Lower lobe of right lung (tissue), 2 donors: Measurements from ENCODE around the gene SLC19A1. TPM values are rescaled to one million over a fixed set of nuclear protein-coding genes. Genes with fewer than 3 reads are reported as not detected.

Source experiments
- ATAC-seq, 2 donors: fragments of 200-7000 bp; cut with Tn5 transposase; one replicate each; pipeline ENCODE4 v1.9.1; 2020 to 2022; ENCODE audit warnings: mild to moderate bottlenecking in 2 of 2, moderate library complexity in 2 of 2
- DNase-seq: peaks from one replicate; pipeline ENCODE4 v3.0.0-alpha.2; 2020
- H3K27ac ChIP-seq: fragments of 200-600 bp; one replicate; pipeline ENCODE4 v1.8.0; 2022
- H3K27me3 ChIP-seq: fragments of 200-600 bp; one replicate; pipeline ENCODE4 v1.8.0; 2022; ENCODE audit warnings: low read depth
- H3K36me3 ChIP-seq: fragments of 200-600 bp; one replicate; pipeline ENCODE4 v1.8.0; 2022; ENCODE audit warnings: mild to moderate bottlenecking
- H3K4me1 ChIP-seq: fragments of 200-600 bp; one replicate; pipeline ENCODE4 v1.8.0; 2022
- H3K4me3 ChIP-seq: fragments of 200-600 bp; one replicate; pipeline ENCODE4 v1.8.0; 2022; ENCODE audit warnings: mild to moderate bottlenecking
- H3K9me3 ChIP-seq: fragments of 200-600 bp; one replicate; pipeline ENCODE4 v1.8.0; 2022
- intact Hi-C: fragments of 100-400 bp; cut with DNase I; formaldehyde crosslinking; loops from one replicate; pipeline ENCODE4 v1.11.0; 2022
- total RNA-seq: library from RNA; stranded (reverse); fragmentation: NEBNext Ultra II Directional; extraction: Animal tissue kit (Norgen Biotek cat#: 25700); gene quantifications from one replicate; pipeline ENCODE4 v1.2.1, GENCODE V29; 2021
- TF ChIP-seq, protein P1 (sequence below): fragments of 200-600 bp; IDR thresholded peaks from one replicate; pipeline ENCODE4 v1.8.0; 2022; ENCODE audit warnings: antibody characterized with exemption, mild to moderate bottlenecking
- donor health status: DM: no; HTN: yes; CAD: no; lungs with severe emphysema.

The SLC19A1 gene
- total RNA-seq, 1 donor from 2014 or later, result 50.7 TPM

DNA sequence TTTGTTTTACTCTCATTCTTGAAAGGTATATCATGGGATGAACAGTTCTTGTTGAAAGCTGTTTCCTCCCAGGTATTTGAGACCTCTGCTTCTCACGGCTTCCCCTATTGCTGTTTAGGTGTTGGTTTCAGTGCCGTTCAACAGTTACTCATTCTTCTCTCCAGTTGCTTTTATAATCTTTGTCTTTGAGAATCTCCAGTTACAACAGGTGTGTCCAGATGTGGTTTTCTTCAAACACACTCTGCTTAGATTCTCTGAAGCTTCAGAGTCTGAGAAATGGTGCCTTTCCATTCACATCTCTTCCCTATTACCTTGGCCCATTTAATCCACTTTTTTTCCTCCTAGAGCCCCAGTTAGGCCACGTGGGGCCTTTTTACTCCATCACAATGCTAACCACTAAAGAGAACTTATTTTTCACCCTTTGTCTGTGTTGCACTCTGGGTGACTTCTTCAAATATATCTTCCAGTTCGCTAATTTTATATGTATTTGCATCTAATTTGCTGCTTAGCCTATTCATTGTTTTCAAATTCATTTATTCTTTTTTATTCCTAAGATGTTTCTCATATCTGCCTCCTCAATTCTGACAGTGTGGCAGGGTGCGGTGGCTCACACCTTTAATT lies 46.7 kb upstream of the SLC19A1 start:
- Histone ChIP-seq H3K36me3 (no peaks in the 10 kb centered on the region), H3K9me3 (peaks cover 18% of the 10 kb centered on the region), H3K27ac (no peak overlapping the region), H3K4me3 (no peak overlapping the region), H3K27me3 (peaks cover 16% of the 10 kb centered on the region), H3K4me1 (peaks cover 16% of the 10 kb centered on the region)
- no peak for DNase-seq
- no peak for ATAC-seq
- TF ChIP-seq, protein P1, sequence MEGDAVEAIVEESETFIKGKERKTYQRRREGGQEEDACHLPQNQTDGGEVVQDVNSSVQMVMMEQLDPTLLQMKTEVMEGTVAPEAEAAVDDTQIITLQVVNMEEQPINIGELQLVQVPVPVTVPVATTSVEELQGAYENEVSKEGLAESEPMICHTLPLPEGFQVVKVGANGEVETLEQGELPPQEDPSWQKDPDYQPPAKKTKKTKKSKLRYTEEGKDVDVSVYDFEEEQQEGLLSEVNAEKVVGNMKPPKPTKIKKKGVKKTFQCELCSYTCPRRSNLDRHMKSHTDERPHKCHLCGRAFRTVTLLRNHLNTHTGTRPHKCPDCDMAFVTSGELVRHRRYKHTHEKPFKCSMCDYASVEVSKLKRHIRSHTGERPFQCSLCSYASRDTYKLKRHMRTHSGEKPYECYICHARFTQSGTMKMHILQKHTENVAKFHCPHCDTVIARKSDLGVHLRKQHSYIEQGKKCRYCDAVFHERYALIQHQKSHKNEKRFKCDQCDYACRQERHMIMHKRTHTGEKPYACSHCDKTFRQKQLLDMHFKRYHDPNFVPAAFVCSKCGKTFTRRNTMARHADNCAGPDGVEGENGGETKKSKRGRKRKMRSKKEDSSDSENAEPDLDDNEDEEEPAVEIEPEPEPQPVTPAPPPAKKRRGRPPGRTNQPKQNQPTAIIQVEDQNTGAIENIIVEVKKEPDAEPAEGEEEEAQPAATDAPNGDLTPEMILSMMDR, result no peak
- intact Hi-C loops, result no loop called here

DNA sequence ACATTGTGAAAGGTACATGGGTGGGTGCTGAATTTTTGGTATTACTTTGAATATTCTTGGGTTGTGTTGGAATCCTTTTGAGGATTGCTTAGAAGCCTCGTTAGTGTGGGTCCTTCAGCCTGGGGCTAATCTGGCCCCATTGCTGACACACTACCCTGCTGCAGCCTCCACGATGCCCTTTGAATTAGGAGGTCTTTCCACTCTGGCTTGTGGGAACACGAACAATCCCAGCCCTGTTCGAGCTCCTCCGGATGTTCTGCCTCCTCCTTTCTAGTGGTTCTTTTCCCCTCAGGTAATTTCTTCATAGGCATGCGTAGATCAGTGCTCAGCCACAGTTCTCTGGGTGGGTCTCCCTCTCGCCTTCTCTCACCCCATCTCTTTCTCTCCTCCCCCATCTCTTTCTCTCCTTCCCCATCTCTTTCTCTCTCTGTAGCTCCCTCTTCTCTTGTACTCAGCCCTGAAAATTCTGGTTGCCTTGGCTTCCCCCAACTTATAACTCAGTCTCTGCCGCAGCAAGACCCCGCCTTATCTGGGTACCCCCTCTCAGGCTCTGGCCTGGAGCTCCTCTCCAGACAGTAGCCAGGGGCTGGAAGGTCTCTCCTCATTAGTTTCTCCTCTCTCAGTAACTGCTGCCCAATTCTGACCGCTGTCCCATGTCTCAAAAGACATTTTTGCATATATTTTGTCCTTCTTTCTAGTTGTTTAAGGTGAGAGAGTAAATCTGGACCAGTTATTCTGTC lies 46.0 kb upstream of the SLC19A1 start:
- Histone ChIP-seq H3K27ac (no peak overlapping the region), H3K4me3 (no peak overlapping the region), H3K27me3 (peaks cover 16% of the 10 kb centered on the region), H3K4me1 (peaks cover 16% of the 10 kb centered on the region), H3K9me3 (peaks cover 18% of the 10 kb centered on the region), H3K36me3 (no peaks in the 10 kb centered on the region)
- intact Hi-C loops, result no loop called here
- no peak for DNase-seq
- ATAC-seq, result no peak
- TF ChIP-seq, protein P1, result no peak

DNA sequence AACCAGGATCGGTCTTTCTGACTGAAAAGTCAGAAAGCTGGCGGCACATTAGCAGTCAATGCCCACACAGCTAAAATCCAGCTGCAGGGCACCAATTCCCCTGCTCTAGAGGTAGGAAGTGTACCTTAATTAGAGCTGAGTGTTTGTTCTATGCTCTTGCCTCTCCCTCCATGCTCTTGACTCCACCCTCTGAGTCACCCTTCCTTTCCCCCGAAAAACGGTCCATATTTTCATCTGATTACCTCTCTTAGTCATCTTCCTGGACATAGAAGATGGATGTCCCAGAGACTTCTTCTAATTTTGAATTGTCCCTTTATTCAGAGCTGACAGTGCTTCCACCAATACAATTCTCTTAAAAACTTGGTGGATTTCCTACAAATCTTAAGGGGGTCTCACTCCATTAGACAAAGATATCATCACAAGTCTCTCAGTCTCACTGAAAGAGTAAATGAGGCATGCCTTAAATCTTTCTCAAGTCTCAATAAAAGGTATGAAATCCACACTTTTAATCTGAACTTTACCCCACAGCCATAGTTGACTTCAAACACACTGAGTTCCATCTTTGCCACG lies 44.1 kb upstream of the SLC19A1 start:
- intact Hi-C loops, result no loop called here
- H3K4me1 ChIP-seq, result peaks cover 16% of the 10 kb centered on the region
- H3K36me3 ChIP-seq, result no peaks in the 10 kb centered on the region
- no peak overlapping the region for H3K27ac ChIP-seq
- TF ChIP-seq, protein P1, result no peak
- DNase-seq (no peak), ATAC-seq (no peak)
- peaks cover 18% of the 10 kb centered on the region for H3K9me3 ChIP-seq
- H3K4me3 ChIP-seq, result no peak overlapping the region
- H3K27me3 ChIP-seq, result peaks cover 16% of the 10 kb centered on the region

DNA sequence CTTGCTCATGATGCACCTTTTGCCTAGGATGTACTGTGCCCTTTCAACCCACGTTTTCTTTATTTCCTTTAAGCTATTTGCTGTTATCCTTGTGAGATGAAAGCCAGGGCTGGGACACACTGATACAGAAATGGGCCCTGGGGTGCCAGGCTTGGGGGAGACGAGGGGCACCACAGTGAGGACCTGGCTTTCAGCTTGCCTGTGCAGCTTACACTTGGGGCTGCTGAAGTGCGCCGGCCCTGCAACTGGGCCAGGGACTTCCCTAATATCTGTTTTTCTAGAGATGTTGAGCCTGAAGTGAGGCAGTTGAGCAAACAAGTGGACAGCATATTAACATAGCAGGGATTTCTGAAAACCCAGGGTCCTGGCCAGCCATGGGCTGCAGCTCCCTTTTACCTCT lies 42.5 kb upstream of the SLC19A1 start:
- intact Hi-C loops, result no loop called here
- peak in 1 of 2 donors; percentile 72 for ATAC-seq

DNA sequence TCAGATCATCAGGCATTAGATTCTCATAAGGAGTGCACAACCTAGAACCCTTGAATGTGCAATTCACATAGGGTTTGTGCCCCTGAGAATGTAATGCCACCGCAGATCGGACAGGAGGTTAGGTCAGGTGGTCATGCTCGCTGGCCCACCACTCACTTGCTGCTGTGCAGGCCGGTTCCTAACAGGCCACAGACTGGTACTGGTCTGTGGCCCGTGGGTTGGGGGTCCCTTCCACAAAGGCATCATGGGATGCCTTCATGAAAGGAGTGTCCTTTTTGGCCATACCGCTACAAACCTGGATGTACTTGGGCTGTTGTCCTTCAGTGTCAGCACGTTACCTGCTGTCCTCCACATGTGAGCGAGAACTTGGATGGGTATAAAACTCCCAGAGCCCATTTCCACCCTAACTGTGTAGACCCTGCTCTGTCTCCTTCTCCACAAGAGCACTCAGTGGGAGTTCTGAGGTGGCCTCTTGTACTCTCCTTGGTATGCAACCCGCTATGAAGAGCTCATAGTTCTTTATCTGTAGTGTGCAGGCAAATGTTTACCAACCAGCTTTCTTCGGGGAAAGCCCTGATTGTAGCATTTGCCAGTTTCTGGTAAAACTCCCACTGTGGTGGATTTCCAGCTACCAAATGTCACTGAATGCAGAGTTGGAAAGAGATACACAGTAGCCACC lies 41.7 kb upstream of the SLC19A1 start:
- Histone ChIP-seq H3K9me3 (peaks cover 18% of the 10 kb centered on the region), H3K27ac (no peak overlapping the region), H3K4me3 (no peak overlapping the region), H3K4me1 (no peaks in the 10 kb centered on the region), H3K36me3 (no peaks in the 10 kb centered on the region), H3K27me3 (peaks cover 17% of the 10 kb centered on the region)
- TF ChIP-seq, protein P1, result no peak
- ATAC-seq (peak; percentile 83 to 97), DNase-seq (peak; percentile 14)
- intact Hi-C loops, result no loop called here

More for the DNA sequence above, 42.5 kb upstream of the SLC19A1 start:
- Histone ChIP-seq H3K36me3 (no peaks in the 10 kb centered on the region), H3K27me3 (peaks cover 21% of the 10 kb centered on the region), H3K27ac (no peak overlapping the region), H3K9me3 (peaks cover 18% of the 10 kb centered on the region), H3K4me1 (peaks cover 6% of the 10 kb centered on the region), H3K4me3 (no peak overlapping the region)
- TF ChIP-seq, protein P1, result no peak
- DNase-seq, result peak; percentile 38
